Fibroblast of lung (primary cell): ENCODE measurements around the gene PGA3.
"Not testable (repeated sequence)": the region's sequence is repeated elsewhere in the genome, so short reads cannot be mapped to it uniquely, and the experiment has no call there.

Source experiments
- EZH2 ChIP-seq: IDR thresholded peaks from 2 replicates; pipeline ENCODE4 v1.5.1; 2012; ENCODE audit warnings: low read length, control low read depth, mild to moderate bottlenecking; ENCODE audit errors: missing control alignments
- TF ChIP-seq, protein P1 (sequence below), 2 donors: IDR thresholded peaks in 1 of 2; conservative IDR thresholded peaks in 1 of 2; 1 replicate in 1 of 2; 2 replicates in 1 of 2; pipeline ENCODE4 v1.5.1; 2011 to 2012; ENCODE audit warnings: low read length in 2 of 2, control low read depth in 1 of 2, inconsistent platforms in 1 of 2, low read depth in 1 of 2, mild to moderate bottlenecking in 1 of 2

DNA sequence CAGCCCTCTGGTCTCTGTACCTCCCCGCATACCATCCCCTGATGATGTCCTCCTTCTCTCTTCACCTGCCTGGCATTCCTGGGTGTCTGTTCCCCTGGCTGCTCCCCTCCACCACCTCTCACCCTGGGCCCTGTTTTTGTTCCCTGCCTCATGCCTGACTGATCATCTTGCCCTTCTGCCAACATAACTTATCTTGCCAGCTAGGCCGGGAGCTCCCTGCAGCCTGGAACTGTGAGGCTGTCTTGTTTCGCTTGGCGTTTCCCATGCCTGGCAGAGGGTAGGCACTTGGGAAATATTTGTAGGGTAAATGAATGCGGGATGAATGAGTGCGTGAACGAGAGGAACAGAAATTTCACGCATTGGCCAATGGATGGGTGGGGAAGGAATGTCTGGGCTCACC lies 45.9 kb downstream of the PGA3 start:
- TF ChIP-seq, protein P1, sequence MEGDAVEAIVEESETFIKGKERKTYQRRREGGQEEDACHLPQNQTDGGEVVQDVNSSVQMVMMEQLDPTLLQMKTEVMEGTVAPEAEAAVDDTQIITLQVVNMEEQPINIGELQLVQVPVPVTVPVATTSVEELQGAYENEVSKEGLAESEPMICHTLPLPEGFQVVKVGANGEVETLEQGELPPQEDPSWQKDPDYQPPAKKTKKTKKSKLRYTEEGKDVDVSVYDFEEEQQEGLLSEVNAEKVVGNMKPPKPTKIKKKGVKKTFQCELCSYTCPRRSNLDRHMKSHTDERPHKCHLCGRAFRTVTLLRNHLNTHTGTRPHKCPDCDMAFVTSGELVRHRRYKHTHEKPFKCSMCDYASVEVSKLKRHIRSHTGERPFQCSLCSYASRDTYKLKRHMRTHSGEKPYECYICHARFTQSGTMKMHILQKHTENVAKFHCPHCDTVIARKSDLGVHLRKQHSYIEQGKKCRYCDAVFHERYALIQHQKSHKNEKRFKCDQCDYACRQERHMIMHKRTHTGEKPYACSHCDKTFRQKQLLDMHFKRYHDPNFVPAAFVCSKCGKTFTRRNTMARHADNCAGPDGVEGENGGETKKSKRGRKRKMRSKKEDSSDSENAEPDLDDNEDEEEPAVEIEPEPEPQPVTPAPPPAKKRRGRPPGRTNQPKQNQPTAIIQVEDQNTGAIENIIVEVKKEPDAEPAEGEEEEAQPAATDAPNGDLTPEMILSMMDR (conservative IDR thresholded peaks at IDR 0.05 in 1 of 2, IDR thresholded peaks at IDR 0.05 in 1 of 2; ENCODE audit: low read depth in 1 of 2, low read length in 2 of 2): not testable (repeated sequence)
- not testable (repeated sequence) for TF ChIP-seq EZH2
